Thoracic aorta (tissue), 2 donors: ENCODE results near the gene SH2D6. TPM values are rescaled to one million over a fixed set of nuclear protein-coding genes. Genes with fewer than 3 reads are reported as not detected.

Experiments used
- ATAC-seq: fragments of 150-250 bp; one replicate; pipeline ENCODE4 v1.8.0; 2017; ENCODE audit warnings: low read depth; ENCODE audit not compliant: insufficient number of reproducible peaks, low FRiP score
- DNase-seq: peaks from one replicate; pipeline ENCODE4 v3.0.0-alpha.2; 2020; ENCODE audit warnings: low spot score
- H3K27ac ChIP-seq, 2 donors: fragments of 200-600 bp; sonication (generic); 1 replicate in 1 of 2; 2 replicates in 1 of 2; pipeline ENCODE4 v1.5.1; 2016; ENCODE audit warnings: mild to moderate bottlenecking in 2 of 2, moderate library complexity in 2 of 2
- H3K27me3 ChIP-seq: fragments of 200-600 bp; sonication (generic); replicated peaks from 2 replicates; pipeline ENCODE4 v1.6.0; 2016; ENCODE audit warnings: mild to moderate bottlenecking; ENCODE audit not compliant: insufficient read depth
- H3K36me3 ChIP-seq: fragments of 200-600 bp; sonication (generic); one replicate; pipeline ENCODE4 v1.5.1; 2016
- H3K4me1 ChIP-seq, 2 donors: fragments of 200-600 bp; sonication (generic); 1 replicate in 1 of 2; 2 replicates in 1 of 2; pipeline versions ENCODE4 v1.5.1 to v1.6.0; 2016; ENCODE audit warnings: low read depth in 2 of 2, mild to moderate bottlenecking in 1 of 2; ENCODE audit not compliant: control insufficient read depth in 1 of 2
- H3K4me3 ChIP-seq: fragments of 200-600 bp; sonication (generic); 2 replicates; pipeline ENCODE4 v1.5.1; 2016; ENCODE audit warnings: mild to moderate bottlenecking
- H3K9me3 ChIP-seq: fragments of 200-600 bp; sonication (generic); 2 replicates; pipeline ENCODE4 v1.5.1; 2016
- total RNA-seq, 2 donors: library from RNA; depleted of rRNA; stranded (reverse); fragments of >200 nt; gene quantifications; one replicate each; pipeline versions ENCODE4 v1.1.0 to v1.2.3, GENCODE V29; 2016
- TF ChIP-seq, protein P1 (sequence below): fragments of 200-600 bp; sonication (generic); IDR thresholded peaks from one replicate; pipeline ENCODE4 v1.5.1; 2019; ENCODE audit warnings: antibody characterized with exemption

The SH2D6 gene
- total RNA-seq, 2 donors from 2014 or later: not detected

GRCh38 chr2:85435981-85436835, 17.7 kb downstream of the SH2D6 start:
- H3K27me3 ChIP-seq: no peaks in the 10 kb centered on the region
- TF ChIP-seq, protein P1, sequence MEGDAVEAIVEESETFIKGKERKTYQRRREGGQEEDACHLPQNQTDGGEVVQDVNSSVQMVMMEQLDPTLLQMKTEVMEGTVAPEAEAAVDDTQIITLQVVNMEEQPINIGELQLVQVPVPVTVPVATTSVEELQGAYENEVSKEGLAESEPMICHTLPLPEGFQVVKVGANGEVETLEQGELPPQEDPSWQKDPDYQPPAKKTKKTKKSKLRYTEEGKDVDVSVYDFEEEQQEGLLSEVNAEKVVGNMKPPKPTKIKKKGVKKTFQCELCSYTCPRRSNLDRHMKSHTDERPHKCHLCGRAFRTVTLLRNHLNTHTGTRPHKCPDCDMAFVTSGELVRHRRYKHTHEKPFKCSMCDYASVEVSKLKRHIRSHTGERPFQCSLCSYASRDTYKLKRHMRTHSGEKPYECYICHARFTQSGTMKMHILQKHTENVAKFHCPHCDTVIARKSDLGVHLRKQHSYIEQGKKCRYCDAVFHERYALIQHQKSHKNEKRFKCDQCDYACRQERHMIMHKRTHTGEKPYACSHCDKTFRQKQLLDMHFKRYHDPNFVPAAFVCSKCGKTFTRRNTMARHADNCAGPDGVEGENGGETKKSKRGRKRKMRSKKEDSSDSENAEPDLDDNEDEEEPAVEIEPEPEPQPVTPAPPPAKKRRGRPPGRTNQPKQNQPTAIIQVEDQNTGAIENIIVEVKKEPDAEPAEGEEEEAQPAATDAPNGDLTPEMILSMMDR: no peak
- DNase-seq: no peak
- H3K27ac ChIP-seq: peak overlapping the region; percentile 84 to 90
- H3K36me3 ChIP-seq: no peaks in the 10 kb centered on the region
- H3K4me3 ChIP-seq: no peak overlapping the region
- H3K4me1 ChIP-seq: peaks cover 15 to 38% of the 10 kb centered on the region in 2 donors
- no peaks in the 10 kb centered on the region for H3K9me3 ChIP-seq
- ATAC-seq: no peak

GRCh38 chr2:85436836-85437487, 18.4 kb downstream of the SH2D6 start:
- Histone ChIP-seq H3K9me3 (no peaks in the 10 kb centered on the region), H3K4me3 (peak overlapping the region; percentile 73), H3K4me1 (peaks cover 15 to 38% of the 10 kb centered on the region in 2 donors), H3K27me3 (no peaks in the 10 kb centered on the region), H3K36me3 (no peaks in the 10 kb centered on the region), H3K27ac (peak overlapping the region; percentile 84 to 90)
- DNase-seq (no peak), ATAC-seq (peak; percentile 11)
- TF ChIP-seq, protein P1: no peak

DNA sequence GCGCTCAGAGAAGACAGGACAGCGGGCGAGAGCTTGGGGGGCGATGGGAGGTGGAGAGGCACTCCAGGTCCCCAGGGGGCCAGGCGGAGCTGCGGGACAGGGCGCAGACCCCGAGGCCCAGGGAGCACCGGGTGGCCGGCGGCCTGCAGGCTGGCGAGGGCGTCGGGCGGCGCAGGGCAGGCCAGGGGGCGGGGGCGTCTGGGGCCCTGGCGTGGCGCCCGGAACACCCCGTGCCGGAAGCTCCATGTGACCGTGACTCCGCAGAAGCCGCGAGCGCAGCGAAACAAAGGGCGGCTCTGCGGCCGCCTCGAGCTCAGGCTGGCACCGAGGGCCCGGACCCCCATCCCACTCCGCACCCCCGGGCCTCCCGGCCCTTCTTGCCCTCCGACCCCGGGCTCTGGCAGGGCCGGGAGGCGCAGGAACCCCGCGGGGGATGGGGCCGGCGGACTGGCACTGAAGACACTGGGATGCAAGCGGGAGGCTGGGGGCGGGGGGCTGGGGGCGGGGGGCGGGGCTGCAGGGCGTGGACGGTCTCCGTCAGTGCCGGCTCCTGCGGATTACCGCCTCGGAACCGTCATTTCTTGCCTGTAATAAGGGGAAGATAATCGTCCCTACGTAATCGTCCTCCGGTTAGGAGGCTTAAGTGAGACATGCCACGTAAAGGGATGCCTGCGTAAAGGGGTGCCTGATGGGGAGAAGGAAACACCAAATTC, 19.1 kb downstream of the SH2D6 start:
- Histone ChIP-seq H3K36me3 (no peaks in the 10 kb centered on the region), H3K9me3 (no peaks in the 10 kb centered on the region), H3K27me3 (no peaks in the 10 kb centered on the region), H3K4me3 (peak overlapping the region; percentile 73), H3K4me1 (peaks cover 15 to 38% of the 10 kb centered on the region in 2 donors), H3K27ac (peak overlapping the region; percentile 84 to 90)
- ATAC-seq (peak; percentile 76), DNase-seq (no peak)
- TF ChIP-seq, protein P1: no peak

DNA sequence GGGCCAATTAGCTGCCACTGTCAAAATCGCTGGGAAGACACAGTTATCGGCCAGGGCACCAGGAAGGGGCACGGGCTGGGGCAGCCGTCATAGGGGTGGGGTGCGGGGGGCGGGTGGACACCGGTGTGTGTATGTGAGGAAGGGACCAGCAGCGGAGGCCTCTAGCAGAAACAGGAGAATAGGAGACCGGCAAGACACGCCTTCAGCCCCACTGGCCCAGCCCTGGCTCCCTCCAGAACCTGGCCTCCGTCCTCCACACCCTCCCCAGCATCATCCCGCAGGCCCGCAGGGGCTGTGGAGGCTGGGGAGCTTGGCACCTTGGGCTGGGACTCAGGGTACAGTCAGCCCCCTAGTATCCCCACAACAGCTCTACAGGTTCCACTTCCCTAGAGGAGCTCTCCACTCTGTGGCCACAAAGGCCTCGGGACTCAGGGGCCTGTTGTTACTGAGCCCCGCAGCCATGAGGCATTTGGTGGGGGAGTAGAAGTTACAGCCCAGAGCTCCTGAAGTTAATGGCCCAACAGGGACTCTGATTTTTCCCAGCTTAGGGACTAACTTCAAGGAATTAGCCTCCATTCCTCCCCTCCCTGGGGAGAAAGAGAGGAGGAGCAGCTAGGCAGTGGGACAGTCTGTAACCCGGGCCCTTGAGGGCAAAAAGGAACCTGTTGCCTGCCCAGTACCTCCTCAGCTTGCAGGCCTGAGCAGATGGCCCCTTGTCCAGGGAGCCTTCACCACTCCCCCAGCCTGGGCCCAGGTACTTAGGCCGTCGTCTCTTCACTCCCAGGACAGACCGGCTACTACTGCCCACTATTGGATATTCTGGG, 19.9 kb downstream of the SH2D6 start:
- no peak for DNase-seq

More for the DNA sequence above, 19.9 kb downstream of the SH2D6 start:
- Histone ChIP-seq H3K4me1 (peaks cover 15 to 36% of the 10 kb centered on the region in 2 donors), H3K9me3 (no peaks in the 10 kb centered on the region), H3K36me3 (no peaks in the 10 kb centered on the region), H3K27me3 (no peaks in the 10 kb centered on the region), H3K27ac (peak overlapping the region; percentile 84 to 90), H3K4me3 (peak overlapping the region; percentile 73)
- no peak for ATAC-seq
- TF ChIP-seq, protein P1: no peak
